Measurements from ENCODE around the gene ANKRD55.
"Not testable (repeated sequence)": the region's sequence is repeated elsewhere in the genome, so short reads cannot be mapped to it uniquely, and the experiment has no call there.

Gene ANKRD55

GRCh38 chr5:56170557-56170956 lies 62.6 kb downstream of the ANKRD55 start:
- no peak for DNase-seq

DNA sequence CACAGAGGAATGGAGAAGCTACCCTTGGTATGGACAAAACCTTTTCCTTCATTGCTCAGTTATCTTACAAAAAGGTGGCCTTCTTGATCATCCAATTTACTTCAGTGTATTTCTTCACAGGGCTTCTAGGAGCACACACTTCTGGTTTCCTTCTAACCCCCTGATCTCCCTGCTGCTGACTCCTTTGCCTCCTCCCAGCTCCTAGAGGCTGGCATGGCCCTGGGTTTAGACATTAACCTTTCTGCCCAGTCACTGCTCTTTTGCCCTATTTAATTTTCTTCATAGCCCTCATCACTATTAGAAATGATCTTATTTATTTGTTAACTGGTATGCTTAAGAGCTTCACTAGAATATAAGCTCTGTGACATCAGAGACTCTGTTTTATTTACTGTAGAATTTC lies 63.2 kb downstream of the ANKRD55 start:
- DNase-seq = no peak

- DNase-seq = no peak
Measured at GRCh38 chr5:56169281-56169680, 63.8 kb downstream of the ANKRD55 start.

DNA sequence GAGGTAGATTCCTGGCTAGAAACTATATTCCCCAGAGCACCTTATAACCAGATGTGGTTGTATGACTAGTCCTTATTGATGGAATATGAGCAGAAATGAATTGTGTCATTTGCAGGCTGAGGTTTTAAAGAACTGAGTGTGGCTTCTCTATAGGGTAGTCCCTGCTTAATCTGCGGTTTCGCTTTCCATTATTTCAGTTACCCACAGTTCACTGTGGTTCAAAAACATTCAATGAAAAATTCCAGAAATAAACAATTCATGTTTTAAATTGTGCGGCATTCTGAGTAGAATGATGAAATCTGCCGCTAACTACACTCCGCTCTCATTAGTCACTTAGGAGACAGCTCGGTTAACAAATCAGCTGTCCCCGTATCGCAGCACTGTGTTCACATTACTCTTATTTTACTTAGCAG lies 65.1 kb downstream of the ANKRD55 start:
- DNase-seq = no peak

- no peak for DNase-seq
Measured at GRCh38 chr5:56167519-56167918, 65.6 kb downstream of the ANKRD55 start.

DNA sequence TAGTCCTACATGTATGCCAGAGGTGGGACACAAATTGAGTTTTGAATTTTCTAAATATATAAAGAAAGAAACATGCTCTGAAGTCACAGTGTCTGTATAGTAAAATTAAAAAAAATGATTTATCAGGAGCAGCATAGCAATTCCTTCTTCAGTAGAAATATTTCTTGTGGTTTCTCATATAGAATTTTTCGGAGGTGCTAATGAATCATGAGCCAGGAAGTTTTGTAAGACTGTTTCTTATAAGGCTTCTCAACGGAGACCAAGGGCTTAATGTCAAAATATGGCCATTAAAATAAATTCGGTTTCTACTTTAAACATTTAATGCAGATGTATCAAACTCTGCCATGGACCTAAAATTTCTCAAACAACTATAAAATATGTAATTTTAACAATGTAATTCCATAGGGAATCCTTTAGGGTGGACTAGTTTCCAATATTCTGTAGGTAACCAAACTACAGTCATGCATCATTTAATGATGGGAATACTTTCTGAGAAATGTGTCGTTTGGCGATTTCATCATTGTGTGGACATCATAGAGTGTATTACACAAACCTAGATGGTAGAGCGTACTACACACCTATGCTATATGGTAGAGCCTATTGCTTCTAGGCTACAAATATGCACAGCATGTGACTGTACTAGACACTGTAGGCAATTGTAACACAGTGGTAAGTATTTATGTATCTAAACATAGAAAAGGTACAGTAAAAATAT lies 66.3 kb downstream of the ANKRD55 start:
- no peak for DNase-seq

GRCh38 chr5:56164376-56164775 lies 68.8 kb downstream of the ANKRD55 start:
- DNase-seq = peak in 55 of 58 donors; percentile 6 to 90 (median 63)

- peak in 1 of 58 donors; percentile 6 for DNase-seq
Measured at GRCh38 chr5:56161927-56162326, 71.2 kb downstream of the ANKRD55 start.

GRCh38 chr5:56161439-56161823 lies 71.7 kb downstream of the ANKRD55 start:
- DNase-seq = no peak

GRCh38 chr5:56160723-56161438 lies 72.2 kb downstream of the ANKRD55 start:
- DNase-seq = no peak

GRCh38 chr5:56159521-56159947 lies 73.6 kb downstream of the ANKRD55 start:
- DNase-seq = no peak

DNA sequence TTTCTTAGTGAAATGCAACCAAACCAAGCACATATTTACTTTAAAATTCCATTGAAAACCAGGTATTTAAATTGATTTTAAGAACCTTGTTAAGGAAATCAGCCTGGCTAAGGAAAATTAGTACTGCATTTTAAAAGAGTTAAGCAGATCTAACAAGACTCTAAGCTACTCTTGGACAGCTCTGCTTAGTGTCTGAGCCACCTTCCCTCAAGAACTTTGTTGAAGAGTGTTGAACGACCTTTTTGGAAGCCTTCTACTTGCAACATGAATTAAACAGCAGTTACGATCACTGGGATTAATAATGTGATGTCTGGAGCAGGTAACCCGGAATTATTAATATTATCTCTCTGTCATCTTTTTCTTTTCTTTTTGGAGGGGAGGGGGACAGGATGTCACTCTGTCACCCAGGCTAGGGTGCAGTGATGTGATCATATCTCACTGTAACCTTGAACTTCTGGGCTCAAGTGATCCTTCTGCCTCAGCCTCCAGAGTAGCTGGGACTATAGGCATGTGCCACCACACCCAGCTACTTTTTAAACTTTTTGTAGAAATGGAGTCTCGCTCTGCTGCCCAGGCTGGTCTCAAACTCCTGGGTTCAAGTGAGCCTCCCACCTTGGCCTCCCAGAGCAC lies 74.7 kb downstream of the ANKRD55 start:
- no peak for DNase-seq

DNA sequence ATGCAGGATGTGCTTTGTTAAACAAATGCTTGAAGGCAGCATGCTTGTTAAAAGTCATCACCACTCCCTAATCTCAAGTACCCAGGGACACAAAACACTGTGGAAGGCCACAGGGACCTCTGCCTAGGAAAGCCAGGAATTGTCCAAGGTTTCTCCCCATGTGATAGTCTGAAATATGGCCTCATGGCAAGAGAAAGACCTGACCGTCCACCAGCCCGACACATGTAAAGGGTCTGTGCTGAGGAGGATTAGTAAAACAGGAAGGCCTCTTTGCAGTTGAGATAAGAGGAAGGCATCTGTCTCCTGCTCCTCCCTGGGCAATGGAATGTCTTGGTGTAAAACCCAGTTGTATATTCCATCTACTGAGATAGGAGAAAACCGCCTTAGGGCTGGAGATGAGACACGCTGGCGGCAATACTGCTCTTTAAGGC lies 75.9 kb downstream of the ANKRD55 start:
- not testable (repeated sequence) for DNase-seq

GRCh38 chr5:56156585-56157190 lies 76.4 kb downstream of the ANKRD55 start:
- peak in 2 of 58 donors; percentile 8 to 19 for DNase-seq

DNA sequence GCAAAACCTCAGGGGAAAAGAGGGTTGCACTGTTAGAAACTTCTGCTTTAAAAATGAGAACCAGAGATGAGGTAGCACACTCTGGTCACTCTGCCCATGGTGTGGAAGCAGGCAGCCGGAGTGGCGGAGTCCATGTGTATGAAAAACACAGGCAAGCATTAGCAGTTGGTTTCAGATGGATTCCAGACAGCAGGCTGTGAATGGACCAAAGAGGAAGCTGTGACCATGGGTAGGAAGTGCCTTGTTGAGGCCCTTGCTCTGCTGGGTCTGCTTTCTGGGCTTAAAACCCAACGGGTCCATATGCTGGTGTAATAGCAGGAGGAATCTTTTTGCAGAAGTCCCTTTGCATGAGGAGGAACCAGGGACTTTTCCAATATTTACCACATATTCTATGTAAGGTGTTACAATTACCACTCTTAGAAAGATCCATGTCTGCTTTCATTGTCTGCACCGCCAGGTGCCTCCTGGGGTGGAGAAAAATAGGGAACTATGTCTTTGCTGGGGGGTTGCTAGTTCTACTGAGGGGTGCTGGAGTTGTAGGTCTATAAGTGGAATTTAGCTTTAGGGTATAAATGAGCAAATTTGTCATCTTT lies 77.0 kb downstream of the ANKRD55 start:
- DNase-seq = peak in 28 of 58 donors; percentile 8 to 77 (median 30)

DNA sequence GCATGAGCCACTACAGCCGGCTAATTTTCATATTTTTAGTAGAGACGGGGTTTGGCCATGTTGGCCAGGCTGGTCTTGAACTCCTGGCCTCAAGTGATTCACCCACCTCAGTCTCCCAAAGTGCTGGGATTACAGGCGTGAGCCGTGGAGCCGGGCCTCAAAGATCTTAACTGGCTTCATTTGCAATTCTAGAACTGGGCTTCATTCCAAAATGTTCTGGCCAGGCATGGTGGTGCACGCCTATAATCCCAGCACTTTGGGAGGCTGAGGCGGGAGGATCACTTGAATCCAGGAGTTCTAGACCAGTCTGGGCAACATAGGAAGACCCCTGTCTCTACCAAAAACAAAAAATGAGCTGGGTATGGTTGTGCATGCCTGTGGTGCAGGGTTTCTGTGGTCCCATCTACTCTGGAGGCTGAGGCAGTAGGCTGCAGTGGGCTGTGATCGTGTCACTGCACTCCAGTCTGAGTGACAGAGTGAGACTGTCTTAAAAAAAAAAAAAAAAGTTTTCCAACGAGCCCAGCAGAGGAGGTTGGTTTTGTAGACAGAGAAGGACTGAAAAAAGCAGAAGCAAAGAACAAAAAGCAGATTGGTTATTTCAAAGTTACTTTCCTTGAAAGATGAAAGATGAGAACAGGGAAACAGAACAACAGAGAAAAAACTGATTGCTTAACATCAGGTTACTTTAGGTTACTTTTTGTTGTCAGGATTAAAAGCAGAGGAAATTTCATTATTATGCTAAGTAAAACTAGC lies 78.2 kb downstream of the ANKRD55 start:
- no peak for DNase-seq

DNA sequence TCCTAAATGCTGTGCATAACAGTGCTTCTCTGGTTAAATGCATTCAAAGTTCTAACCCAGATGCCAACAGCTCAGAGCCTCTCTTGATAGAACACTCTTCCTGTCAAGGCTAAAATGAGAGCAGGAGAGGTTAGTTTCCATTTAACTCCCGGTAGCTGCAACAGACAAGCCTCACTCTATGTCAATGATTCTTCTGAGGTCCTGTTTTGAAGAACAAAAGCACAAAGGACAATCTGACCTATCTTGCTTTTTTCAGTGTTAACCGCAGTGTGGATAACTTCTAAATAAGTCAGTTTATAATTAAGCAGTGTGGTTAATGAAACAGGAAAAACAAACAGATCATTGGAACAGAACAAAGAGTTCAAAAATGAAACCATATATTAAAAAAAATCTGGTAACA lies 80.7 kb downstream of the ANKRD55 start:
- DNase-seq = no peak

DNA sequence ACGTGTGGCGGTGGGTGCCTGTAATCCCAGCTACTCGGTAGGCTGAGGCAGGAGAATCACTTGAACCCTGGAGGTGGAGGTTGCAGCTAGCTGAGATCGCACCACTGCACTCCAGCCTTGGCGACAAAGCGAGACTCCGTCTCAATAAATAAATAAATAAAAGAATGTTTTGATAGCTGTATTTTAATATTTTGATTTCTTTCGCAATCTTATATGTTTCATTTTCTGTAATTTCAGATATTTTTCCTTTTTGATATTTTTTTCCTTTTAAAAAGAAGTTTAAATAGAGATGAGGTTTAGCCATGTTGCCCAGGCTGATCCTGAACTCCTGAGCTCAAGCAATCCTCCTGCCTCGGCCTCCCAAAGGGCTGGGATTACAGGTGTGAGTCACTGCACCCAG lies 82.4 kb downstream of the ANKRD55 start:
- DNase-seq = not testable (repeated sequence)

GRCh38 chr5:56148453-56148971 lies 84.6 kb downstream of the ANKRD55 start:
- DNase-seq = no peak

GRCh38 chr5:56147659-56148230 lies 85.4 kb downstream of the ANKRD55 start:
- DNase-seq = no peak
